ENCODE data around the gene LGALS3.
A peak's percentile ranks its signal among the peaks of the same experiment; 100 is the strongest.

Gene LGALS3

GRCh38 chr14:55136241-55136640 lies 7.2 kb downstream of the LGALS3 start:
- DNase-seq, result no peak

GRCh38 chr14:55136885-55137786 lies 8.1 kb downstream of the LGALS3 start:
- DNase-seq, result no peak

GRCh38 chr14:55138091-55138490 lies 9.0 kb downstream of the LGALS3 start:
- no peak for DNase-seq

- DNase-seq, result no peak
Measured at GRCh38 chr14:55139141-55139540, 10.1 kb downstream of the LGALS3 start.

- no peak for DNase-seq
Measured at GRCh38 chr14:55139696-55140509, 10.9 kb downstream of the LGALS3 start.

- DNase-seq, result no peak
Measured at GRCh38 chr14:55141825-55142224, 12.8 kb downstream of the LGALS3 start.

- no peak for DNase-seq
Measured at GRCh38 chr14:55142466-55142865, 13.4 kb downstream of the LGALS3 start.

GRCh38 chr14:55146425-55146824 lies 17.4 kb downstream of the LGALS3 start:
- DNase-seq, result peak; percentile 92

- no peak for DNase-seq
Measured at GRCh38 chr14:55151601-55152000, 22.5 kb downstream of the LGALS3 start.

GRCh38 chr14:55152052-55152753 lies 23.2 kb downstream of the LGALS3 start:
- no peak for DNase-seq

GRCh38 chr14:55153951-55154350 lies 24.9 kb downstream of the LGALS3 start:
- DNase-seq, result no peak

GRCh38 chr14:55157080-55157479 lies 28.0 kb downstream of the LGALS3 start:
- no peak for DNase-seq

GRCh38 chr14:55158412-55158811 lies 29.4 kb downstream of the LGALS3 start:
- no peak for DNase-seq

- peak; percentile 57 for DNase-seq
Measured at GRCh38 chr14:55160989-55161388, 31.9 kb downstream of the LGALS3 start.

- no peak for DNase-seq
Measured at GRCh38 chr14:55170526-55170925, 41.5 kb downstream of the LGALS3 start.

GRCh38 chr14:55180006-55180405 lies 51.0 kb downstream of the LGALS3 start:
- DNase-seq, result no peak

GRCh38 chr14:55180434-55180833 lies 51.4 kb downstream of the LGALS3 start:
- no peak for DNase-seq

GRCh38 chr14:55188686-55189295 lies 59.7 kb downstream of the LGALS3 start:
- DNase-seq, result no peak

GRCh38 chr14:55190906-55191202 lies 61.8 kb downstream of the LGALS3 start:
- no peak for DNase-seq

- peak; percentile 99 for DNase-seq
Measured at GRCh38 chr14:55191203-55192053, 62.4 kb downstream of the LGALS3 start, which contains the start of gene DLGAP5. Gene DLGAP5 (minus strand): TSS chr14:55191585. CDS start chr14:55189179, 2,406 bp downstream.

GRCh38 chr14:55192054-55192621 lies 63.1 kb downstream of the LGALS3 start:
- no peak for DNase-seq
